Astrocyte of the spinal cord (primary cell): ENCODE results near the gene ZFHX2.
A peak's percentile ranks its signal among the peaks of the same experiment; 100 is the strongest.

Experiments
- DNase-seq: peaks from one replicate; pipeline ENCODE4 v3.0.0; 2011; ENCODE audit warnings: low read depth, low spot score
- H3K4me3 ChIP-seq: 2 replicates; pipeline ENCODE4 v1.5.1; 2011; ENCODE audit warnings: low read depth, mild to moderate bottlenecking, low read length, moderate library complexity
- CTCF ChIP-seq: IDR thresholded peaks from 2 replicates; pipeline ENCODE4 v1.5.1; 2012; ENCODE audit warnings: low read depth, mild to moderate bottlenecking, low read length, inconsistent platforms
- in situ Hi-C: cut with HindIII; loops from 2 replicates; pipeline ENCODE4 v1.10.0; 2017; ENCODE audit warnings: low sequenced_read_pairs

Gene ZFHX2

GRCh38 chr14:23550812-23551265 lies 726 bp downstream of the ZFHX2 start:
- DNase-seq, result no peak
- in situ Hi-C loops, result no loop called here
- TF ChIP-seq CTCF, result no peak
- H3K4me3 ChIP-seq, result peak overlapping the region; percentile 69

GRCh38 chr14:23550131-23550811 lies 1.3 kb downstream of the ZFHX2 start:
- DNase-seq, result no peak
- TF ChIP-seq CTCF, result no peak
- in situ Hi-C loops, result no loop called here
- peak overlapping the region; percentile 69 for H3K4me3 ChIP-seq

GRCh38 chr14:23548351-23549318 lies 2.9 kb downstream of the ZFHX2 start:
- TF ChIP-seq CTCF, result no peak
- DNase-seq, result peak; percentile 53
- H3K4me3 ChIP-seq, result no peak overlapping the region
- in situ Hi-C loops, result no loop called here

- DNase-seq, result no peak
- in situ Hi-C loops, result no loop called here
- no peak for TF ChIP-seq CTCF
- no peak overlapping the region for H3K4me3 ChIP-seq
Measured at GRCh38 chr14:23547924-23548323, 3.6 kb downstream of the ZFHX2 start.

GRCh38 chr14:23546450-23547035 lies 5.0 kb downstream of the ZFHX2 start:
- no peak for TF ChIP-seq CTCF
- in situ Hi-C loops, result no loop called here
- no peak overlapping the region for H3K4me3 ChIP-seq
- no peak for DNase-seq

- no peak overlapping the region for H3K4me3 ChIP-seq
Measured at GRCh38 chr14:23545740-23546365, 5.7 kb downstream of the ZFHX2 start.

More at GRCh38 chr14:23545740-23546365, 5.7 kb downstream of the ZFHX2 start:
- DNase-seq, result no peak
- in situ Hi-C loops, result no loop called here
- TF ChIP-seq CTCF, result no peak
